K562 (cell line): ENCODE measurements around the gene MTMR10.

ENCODE experiments used
- CHD1 ChIP-seq: fragments of 200-600 bp; sonication (generic); IDR thresholded peaks from one replicate; pipeline ENCODE4 v1.6.1; 2012; ENCODE audit warnings: mild to moderate bottlenecking, moderate library complexity, low read length, inconsistent platforms
- CTCF ChIP-seq, 3 experiments: IDR thresholded peaks in 2 of 3; conservative IDR thresholded peaks in 1 of 3; 2 replicates each; pipeline ENCODE4 v1.5.1; 2011 to 2012; ENCODE audit warnings: low read length in 3 of 3, mild to moderate bottlenecking in 3 of 3, control low read depth in 2 of 3, improper control_type of control experiment in 1 of 3, inconsistent platforms in 1 of 3, low read depth in 1 of 3, mixed read lengths in 1 of 3, moderate library complexity in 1 of 3; ENCODE audit not compliant: insufficient read depth in 2 of 3
- ELF4 ChIP-seq: fragments of 450-650 bp; formaldehyde crosslinking; IDR thresholded peaks from 2 replicates; pipeline ENCODE4 v1.4.0; 2022; ENCODE audit warnings: missing genetic modification characterization
- FOXJ3 ChIP-seq: sonication (generic); formaldehyde crosslinking; IDR thresholded peaks from 2 replicates; pipeline ENCODE4 v1.4.0; 2020; ENCODE audit warnings: mild to moderate bottlenecking, missing genetic modification reagents
- HSF4 ChIP-seq: fragments of 250-450 bp; sonication (Bioruptor Pico); IDR thresholded peaks from 2 replicates; pipeline ENCODE4 v2.1.2; 2022; ENCODE audit warnings: mild to moderate bottlenecking, moderate library complexity, borderline replicate concordance
- MNT ChIP-seq, 2 experiments: fragments of 450-650 bp; conservative IDR thresholded peaks; 2 replicates each; pipeline ENCODE4 v1.6.1; 2017; ENCODE audit warnings: mild to moderate bottlenecking in 2 of 2, moderate library complexity in 2 of 2
- PCBP1 ChIP-seq: fragments of 200-400 bp; formaldehyde crosslinking; IDR thresholded peaks from 2 replicates; pipeline ENCODE4 v1.6.1; 2018; ENCODE audit warnings: mild to moderate bottlenecking, low read depth, low read length; ENCODE audit not compliant: poor library complexity, severe bottlenecking
- PHF21A ChIP-seq: fragments of 450-650 bp; IDR thresholded peaks from 2 replicates; pipeline ENCODE4 v1.6.1; 2017; ENCODE audit warnings: low read depth, borderline replicate concordance
- POLR2B ChIP-seq: fragments of 450-650 bp; IDR thresholded peaks from 2 replicates; pipeline ENCODE4 v1.6.1; 2018; ENCODE audit warnings: low read depth; ENCODE audit not compliant: partially characterized antibody
- SMARCB1 ChIP-seq: IDR thresholded peaks from 2 replicates; pipeline ENCODE4 v1.6.1; 2011; ENCODE audit warnings: improper control_type of control experiment, low read depth; ENCODE audit not compliant: insufficient read length
- TF ChIP-seq, protein P1 (sequence below): sonication (generic); formaldehyde crosslinking; IDR thresholded peaks from 2 replicates; pipeline ENCODE4 v1.8.0; 2022; ENCODE audit warnings: missing genetic modification reagents, mild to moderate bottlenecking, borderline replicate concordance
- TF ChIP-seq, protein P2 (sequence below): fragments of 450-650 bp; formaldehyde crosslinking; IDR thresholded peaks from 2 replicates; pipeline ENCODE4 v1.4.0; 2020; ENCODE audit warnings: mild to moderate bottlenecking, mixed read lengths

- no peak for TF ChIP-seq CHD1
- TF ChIP-seq ELF4, result no peak
- no peak for TF ChIP-seq HSF4
- no peak for TF ChIP-seq POLR2B
- no peak for TF ChIP-seq MNT (conservative IDR thresholded peaks at IDR 0.05)
- TF ChIP-seq SMARCB1, result no peak
- no peak for TF ChIP-seq CTCF (IDR thresholded peaks at IDR 0.05 in 2 of 3, conservative IDR thresholded peaks at IDR 0.05 in 1 of 3; ENCODE audit: insufficient read depth in 2 of 3, low read depth in 1 of 3, low read length in 3 of 3)
- no peak for TF ChIP-seq PHF21A
- TF ChIP-seq FOXJ3, result no peak
- TF ChIP-seq, protein P1, sequence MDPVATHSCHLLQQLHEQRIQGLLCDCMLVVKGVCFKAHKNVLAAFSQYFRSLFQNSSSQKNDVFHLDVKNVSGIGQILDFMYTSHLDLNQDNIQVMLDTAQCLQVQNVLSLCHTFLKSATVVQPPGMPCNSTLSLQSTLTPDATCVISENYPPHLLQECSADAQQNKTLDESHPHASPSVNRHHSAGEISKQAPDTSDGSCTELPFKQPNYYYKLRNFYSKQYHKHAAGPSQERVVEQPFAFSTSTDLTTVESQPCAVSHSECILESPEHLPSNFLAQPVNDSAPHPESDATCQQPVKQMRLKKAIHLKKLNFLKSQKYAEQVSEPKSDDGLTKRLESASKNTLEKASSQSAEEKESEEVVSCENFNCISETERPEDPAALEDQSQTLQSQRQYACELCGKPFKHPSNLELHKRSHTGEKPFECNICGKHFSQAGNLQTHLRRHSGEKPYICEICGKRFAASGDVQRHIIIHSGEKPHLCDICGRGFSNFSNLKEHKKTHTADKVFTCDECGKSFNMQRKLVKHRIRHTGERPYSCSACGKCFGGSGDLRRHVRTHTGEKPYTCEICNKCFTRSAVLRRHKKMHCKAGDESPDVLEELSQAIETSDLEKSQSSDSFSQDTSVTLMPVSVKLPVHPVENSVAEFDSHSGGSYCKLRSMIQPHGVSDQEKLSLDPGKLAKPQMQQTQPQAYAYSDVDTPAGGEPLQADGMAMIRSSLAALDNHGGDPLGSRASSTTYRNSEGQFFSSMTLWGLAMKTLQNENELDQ (CRISPR knock-in tag), result no peak
- TF ChIP-seq PCBP1, result no peak
- TF ChIP-seq, protein P2, sequence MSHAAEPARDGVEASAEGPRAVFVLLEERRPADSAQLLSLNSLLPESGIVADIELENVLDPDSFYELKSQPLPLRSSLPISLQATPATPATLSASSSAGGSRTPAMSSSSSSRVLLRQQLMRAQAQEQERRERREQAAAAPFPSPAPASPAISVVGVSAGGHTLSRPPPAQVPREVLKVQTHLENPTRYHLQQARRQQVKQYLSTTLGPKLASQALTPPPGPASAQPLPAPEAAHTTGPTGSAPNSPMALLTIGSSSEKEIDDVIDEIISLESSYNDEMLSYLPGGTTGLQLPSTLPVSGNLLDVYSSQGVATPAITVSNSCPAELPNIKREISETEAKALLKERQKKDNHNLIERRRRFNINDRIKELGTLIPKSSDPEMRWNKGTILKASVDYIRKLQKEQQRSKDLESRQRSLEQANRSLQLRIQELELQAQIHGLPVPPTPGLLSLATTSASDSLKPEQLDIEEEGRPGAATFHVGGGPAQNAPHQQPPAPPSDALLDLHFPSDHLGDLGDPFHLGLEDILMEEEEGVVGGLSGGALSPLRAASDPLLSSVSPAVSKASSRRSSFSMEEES (CRISPR knock-in tag), result no peak
Measured at GRCh38 chr15:31016446-31016915, 25.1 kb upstream of the MTMR10 start.
